Nephron progenitor cell (in vitro differentiated cells): ENCODE results near the gene MAGEA9B.
"Not testable (repeated sequence)": the region's sequence is repeated elsewhere in the genome, so short reads cannot be mapped to it uniquely, and the experiment has no call there.

Experiments
- DNase-seq: peaks from one replicate; pipeline ENCODE4 v3.0.0; 2021
- H3K27ac Mint-ChIP-seq: 2 replicates; pipeline ENCODE4 v1.8.0; 2021; ENCODE audit warnings: mild to moderate bottlenecking, moderate library complexity, mixed read lengths
- H3K27me3 Mint-ChIP-seq: 2 replicates; pipeline ENCODE4 v1.8.0; 2021; ENCODE audit warnings: mild to moderate bottlenecking, low read depth, mixed read lengths; ENCODE audit not compliant: poor library complexity
- H3K36me3 Mint-ChIP-seq: 2 replicates; pipeline ENCODE4 v1.8.0; 2021; ENCODE audit warnings: low read depth, mixed read lengths
- H3K4me1 Mint-ChIP-seq: 2 replicates; pipeline ENCODE4 v1.8.0; 2021; ENCODE audit warnings: mixed read lengths
- H3K4me3 Mint-ChIP-seq: 2 replicates; pipeline ENCODE4 v1.8.0; 2021; ENCODE audit warnings: mild to moderate bottlenecking, moderate library complexity, mixed read lengths
- H3K9me3 Mint-ChIP-seq: 2 replicates; pipeline ENCODE4 v1.8.0; 2021; ENCODE audit warnings: mild to moderate bottlenecking, moderate library complexity, mixed read lengths
- CTCF ChIP-seq: fragments of 200-600 bp; sonication (generic); IDR thresholded peaks from 2 replicates; pipeline ENCODE4 v1.5.0; 2021; ENCODE audit warnings: antibody characterized with exemption

Gene MAGEA9B

DNA sequence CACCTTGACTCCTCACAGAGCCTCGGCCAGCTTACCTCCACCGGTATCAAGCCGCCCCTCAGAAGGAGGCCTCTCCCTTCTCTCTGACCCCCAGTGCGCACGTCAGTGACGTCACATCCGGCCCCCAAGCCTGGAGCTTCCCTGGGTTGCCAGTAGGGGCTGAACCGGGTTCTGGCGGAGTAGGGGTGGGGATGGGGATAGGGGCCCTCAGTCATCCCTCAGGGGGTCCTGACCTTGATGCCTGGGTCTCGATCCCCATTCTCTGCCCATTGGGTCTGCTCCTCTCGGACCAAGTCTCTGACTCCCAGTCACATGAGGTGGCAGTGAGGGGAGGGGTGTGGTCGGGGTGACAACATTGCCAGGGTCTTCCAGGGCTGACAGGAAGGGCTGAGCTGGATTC lies at the start of gene MAGEA9B:
MAGEA9B (minus strand) TSS at position 101 of the 400 bp plus-strand sequence. CDS start 4,280 bp downstream, outside the sequence.
- not testable (repeated sequence) for H3K4me1 Mint-ChIP-seq, H3K27ac Mint-ChIP-seq, H3K9me3 Mint-ChIP-seq, H3K27me3 Mint-ChIP-seq, H3K36me3 Mint-ChIP-seq, DNase-seq, H3K4me3 Mint-ChIP-seq

GRCh38 chrX:149633511-149633910 lies 46.3 kb upstream of the MAGEA9B start:
- no peak overlapping the region for H3K27ac Mint-ChIP-seq
- TF ChIP-seq CTCF, result no peak
- peaks cover 46% of the 10 kb centered on the region for H3K9me3 Mint-ChIP-seq
- H3K4me1 Mint-ChIP-seq, result peaks cover 19% of the 10 kb centered on the region
- no peak overlapping the region for H3K4me3 Mint-ChIP-seq
- H3K36me3 Mint-ChIP-seq, result no peaks in the 10 kb centered on the region
- no peak for DNase-seq
- no peaks in the 10 kb centered on the region for H3K27me3 Mint-ChIP-seq

- peak within 1 kb of the TSS; percentile 42 for H3K27ac Mint-ChIP-seq
- H3K9me3 Mint-ChIP-seq, result peaks cover 32% of the 10 kb centered on the region
- peaks cover 29% of the 10 kb centered on the region for H3K4me1 Mint-ChIP-seq
- no peaks in the 10 kb centered on the region for H3K27me3 Mint-ChIP-seq
- peak; percentile 81 for DNase-seq
- no peaks in the 10 kb centered on the region for H3K36me3 Mint-ChIP-seq
- no peak for TF ChIP-seq CTCF
- H3K4me3 Mint-ChIP-seq, result peak within 1 kb of the TSS; percentile 98
These were observed 44.2 kb upstream of the MAGEA9B start, which contains the start of gene TMEM185A for GRCh38 chrX:149631234-149632165. Gene TMEM185A (minus strand): TSS chrX:149631792. CDS start chrX:149631580, 212 bp downstream.

- no peak for TF ChIP-seq CTCF
- no peak for DNase-seq
- H3K4me1 Mint-ChIP-seq, result peaks cover 32% of the 10 kb centered on the region
- peaks cover 31% of the 10 kb centered on the region for H3K9me3 Mint-ChIP-seq
- H3K36me3 Mint-ChIP-seq, result no peaks in the 10 kb centered on the region
- H3K27ac Mint-ChIP-seq, result peak overlapping the region; percentile 42
- no peaks in the 10 kb centered on the region for H3K27me3 Mint-ChIP-seq
- peak overlapping the region; percentile 98 for H3K4me3 Mint-ChIP-seq
These were observed 43.5 kb upstream of the MAGEA9B start for GRCh38 chrX:149630681-149631233.

GRCh38 chrX:149629730-149630387 lies 42.6 kb upstream of the MAGEA9B start:
- Mint-ChIP-seq H3K9me3 (peaks cover 26% of the 10 kb centered on the region), H3K27ac (no peak overlapping the region), H3K27me3 (no peaks in the 10 kb centered on the region), H3K4me1 (peaks cover 28% of the 10 kb centered on the region), H3K36me3 (no peaks in the 10 kb centered on the region), H3K4me3 (peak overlapping the region; percentile 98)
- DNase-seq, result no peak
- no peak for TF ChIP-seq CTCF

- H3K27me3 Mint-ChIP-seq, result no peaks in the 10 kb centered on the region
- no peaks in the 10 kb centered on the region for H3K36me3 Mint-ChIP-seq
- no peak overlapping the region for H3K4me3 Mint-ChIP-seq
- H3K27ac Mint-ChIP-seq, result no peak overlapping the region
- peaks cover 26% of the 10 kb centered on the region for H3K9me3 Mint-ChIP-seq
- H3K4me1 Mint-ChIP-seq, result peaks cover 33% of the 10 kb centered on the region
- DNase-seq, result no peak
- TF ChIP-seq CTCF, result no peak
These were observed 41.5 kb upstream of the MAGEA9B start for GRCh38 chrX:149628768-149629167.
